HG03442 (cell line): Measurements from ENCODE around the gene RSF1.
"Not testable (repeated sequence)": the region's sequence is repeated elsewhere in the genome, so short reads cannot be mapped to it uniquely, and the experiment has no call there.

Experiments used
- ATAC-seq: cut with Tn5 transposase; IDR thresholded peaks from one replicate; pipeline ENCODE4 v1.9.1; 2021; ENCODE audit warnings: mild to moderate bottlenecking, moderate library complexity; ENCODE audit not compliant: unreplicated experiment

The RSF1 gene

DNA sequence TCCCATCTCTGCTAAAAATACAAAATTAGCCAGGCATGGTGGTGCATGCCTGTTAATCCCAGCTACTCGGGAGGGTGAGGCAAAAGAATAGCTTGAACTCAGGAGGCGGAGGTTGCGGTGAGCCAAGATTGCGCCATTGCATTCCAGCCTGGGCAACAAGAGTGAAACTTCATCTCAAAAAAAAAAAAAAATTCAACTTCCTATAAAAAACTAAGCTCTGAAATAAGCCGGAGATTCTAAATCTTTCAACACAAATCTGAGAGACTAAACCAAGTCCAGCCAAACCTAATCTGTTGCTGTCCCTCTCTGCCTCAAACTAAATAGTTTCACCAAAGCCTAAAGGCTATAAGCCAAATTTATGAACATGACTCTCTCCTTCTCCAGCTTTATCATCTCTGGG lies 186.6 kb downstream of the RSF1 start:
- ATAC-seq = not testable (repeated sequence)

DNA sequence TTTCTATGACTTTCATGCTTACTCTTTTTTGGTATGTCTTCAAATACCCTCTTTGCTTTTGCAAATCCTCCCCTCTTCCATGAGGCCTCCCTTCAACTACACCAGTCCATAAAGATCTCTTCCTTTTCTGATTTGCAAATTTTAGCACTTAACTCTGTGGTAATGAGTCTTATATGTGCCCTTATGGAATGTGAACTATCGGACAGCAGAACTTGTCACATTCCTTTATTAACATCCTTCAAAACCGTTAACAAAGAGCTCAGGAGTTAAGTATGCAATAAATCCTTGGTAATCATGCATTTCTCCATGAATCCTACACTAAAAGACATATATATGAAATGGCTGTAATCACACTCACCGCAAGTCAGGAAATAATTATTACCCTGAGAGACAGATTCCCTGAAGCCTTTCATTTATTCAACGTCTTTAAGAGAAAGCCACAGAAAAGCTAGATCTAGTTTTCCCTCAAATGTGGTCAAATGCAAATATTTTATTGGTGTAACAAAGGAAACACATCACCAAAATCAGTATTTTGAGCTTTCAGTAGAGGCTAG lies 190.3 kb downstream of the RSF1 start:
- ATAC-seq = no peak

DNA sequence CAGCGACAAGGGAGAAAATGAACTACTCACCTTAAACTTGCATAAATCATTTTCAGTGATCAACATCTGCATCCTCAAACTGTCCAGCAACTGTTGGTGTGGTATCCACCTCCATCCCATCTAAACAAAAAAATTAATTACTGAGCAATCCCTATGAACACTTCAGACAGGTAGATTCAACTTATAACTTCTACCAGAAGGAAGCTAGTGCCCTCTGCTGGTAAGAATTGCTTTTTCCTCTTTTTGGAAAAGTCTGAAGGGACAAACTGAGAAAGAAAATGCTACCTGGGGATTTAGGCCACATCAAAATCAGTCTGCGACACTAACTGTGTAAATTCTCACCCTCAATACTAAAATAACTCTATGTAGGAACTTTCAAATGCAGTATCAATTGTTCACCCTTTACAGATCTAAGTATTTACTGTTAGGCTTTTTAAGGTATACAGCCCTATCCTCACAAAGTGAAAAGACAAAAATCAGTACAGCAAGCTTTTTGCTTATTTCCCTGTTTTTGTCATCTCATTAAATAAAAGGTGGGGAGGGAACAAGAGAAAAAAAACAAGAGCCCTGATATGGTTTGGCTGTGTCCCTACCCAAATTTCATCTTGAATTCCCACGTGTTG lies 200.8 kb downstream of the RSF1 start:
- ATAC-seq = no peak

DNA sequence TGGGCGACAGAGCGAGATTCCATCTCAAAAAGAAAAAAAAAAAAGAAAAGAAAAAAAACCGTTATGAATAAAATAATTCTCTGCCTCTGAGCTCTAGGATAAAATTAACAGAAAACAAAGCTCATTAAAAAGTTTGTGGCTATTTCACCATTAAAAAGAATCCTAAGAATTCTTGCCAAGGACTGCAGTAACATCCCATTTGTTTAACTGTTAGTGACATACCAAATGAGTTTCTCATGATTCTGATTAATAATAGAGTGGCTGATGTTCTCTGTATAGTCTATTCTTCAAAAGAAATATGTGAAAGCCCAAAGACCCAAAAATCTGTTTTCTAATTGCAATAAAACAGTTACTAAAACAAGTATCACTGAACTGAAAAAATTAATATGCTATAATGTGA lies 202.6 kb downstream of the RSF1 start:
- ATAC-seq = no peak

- no peak for ATAC-seq
Measured at GRCh38 chr11:77611921-77612320, 208.6 kb downstream of the RSF1 start.
